Mucosa of descending colon (tissue), 3 donors: ENCODE measurements around the gene DOK6. TPM values are rescaled to one million over a fixed set of nuclear protein-coding genes. Genes with fewer than 3 reads are reported as not detected.

Source experiments
- ATAC-seq: fragments of 200-7000 bp; cut with Tn5 transposase; one replicate; pipeline ENCODE4 v1.9.1; 2020; ENCODE audit warnings: mild to moderate bottlenecking, moderate library complexity
- DNase-seq, 3 donors: peaks; one replicate each; pipeline ENCODE4 v3.0.0-alpha.2; 2020
- H3K36me3 ChIP-seq: fragments of 200-600 bp; one replicate; pipeline ENCODE4 v1.8.0; 2021; ENCODE audit warnings: low read depth, mild to moderate bottlenecking
- H3K4me1 ChIP-seq: fragments of 200-600 bp; one replicate; pipeline ENCODE4 v1.8.0; 2021; ENCODE audit warnings: low read depth, mild to moderate bottlenecking
- H3K4me3 ChIP-seq: fragments of 200-600 bp; one replicate; pipeline ENCODE4 v1.8.0; 2021; ENCODE audit warnings: mild to moderate bottlenecking
- H3K9me3 ChIP-seq: fragments of 200-600 bp; one replicate; pipeline ENCODE4 v1.8.0; 2021; ENCODE audit warnings: mild to moderate bottlenecking
- CTCF ChIP-seq: fragments of 200-600 bp; IDR thresholded peaks from one replicate; pipeline ENCODE4 v1.8.0; 2022; ENCODE audit warnings: antibody characterized with exemption, mild to moderate bottlenecking
- intact Hi-C, 2 donors: fragments of 100-400 bp; cut with DNase I in 1 of 2; cut with micrococcal nuclease in 1 of 2; formaldehyde crosslinking; loops; one replicate each; pipeline versions ENCODE4 v1.11.0 to v1.11.1; 2022; cut with DNase I, micrococcal nuclease
- total RNA-seq, 3 donors: library from RNA; stranded (reverse); fragmentation: NEBNext Ultra II Directional in 2 of 3; extraction: Animal tissue kit (Norgen Biotek cat#: 25700) in 2 of 3; gene quantifications; one replicate each; pipeline versions ENCODE4 v1.2.1 to v1.2.4, GENCODE V29; 2021 to 2023
- donor health status: DM: no; HTN: no; CAD: no; lungs with moderate emphysema.
- donor health status: DM: no; HTN: no; CAD: no.
- donor health status: DM: no; HTN: yes; CAD: no.

Gene DOK6
- total RNA-seq, 3 donors from 2014 or later = 0.12 to 2.2 (median 0.72) TPM

DNA sequence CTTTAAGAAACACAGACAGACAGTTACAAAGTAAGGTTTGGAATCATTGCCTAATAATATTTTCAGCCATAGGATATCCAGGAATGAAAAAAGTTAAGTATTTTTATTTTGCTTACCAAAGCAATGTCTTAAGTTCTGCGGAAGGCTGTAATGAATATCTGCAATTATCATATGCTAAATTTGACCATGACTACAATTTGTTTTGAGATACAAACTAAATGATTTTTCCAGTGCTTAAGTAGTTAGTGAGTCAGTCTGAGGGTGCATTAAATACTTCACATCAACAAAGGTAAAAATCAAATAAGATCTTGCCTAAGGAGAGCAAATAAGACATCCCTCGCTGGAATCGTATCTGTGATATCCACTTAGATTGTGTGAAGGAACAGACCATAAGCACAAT, 297.0 kb downstream of the DOK6 start:
- Histone ChIP-seq H3K4me3 (no peak overlapping the region), H3K9me3 (no peaks in the 10 kb centered on the region), H3K4me1 (no peaks in the 10 kb centered on the region), H3K36me3 (no peaks in the 10 kb centered on the region)
- intact Hi-C loops = no loop called here
- ATAC-seq (no peak), DNase-seq (no peak)
- TF ChIP-seq CTCF = no peak

- Histone ChIP-seq H3K4me3 (no peak overlapping the region), H3K4me1 (no peaks in the 10 kb centered on the region), H3K9me3 (no peaks in the 10 kb centered on the region), H3K36me3 (no peaks in the 10 kb centered on the region)
- intact Hi-C loops = no loop called here
- no peak for TF ChIP-seq CTCF
- no peak for DNase-seq
- ATAC-seq = no peak
These were observed 300.6 kb downstream of the DOK6 start for GRCh38 chr18:69701305-69701704.

DNA sequence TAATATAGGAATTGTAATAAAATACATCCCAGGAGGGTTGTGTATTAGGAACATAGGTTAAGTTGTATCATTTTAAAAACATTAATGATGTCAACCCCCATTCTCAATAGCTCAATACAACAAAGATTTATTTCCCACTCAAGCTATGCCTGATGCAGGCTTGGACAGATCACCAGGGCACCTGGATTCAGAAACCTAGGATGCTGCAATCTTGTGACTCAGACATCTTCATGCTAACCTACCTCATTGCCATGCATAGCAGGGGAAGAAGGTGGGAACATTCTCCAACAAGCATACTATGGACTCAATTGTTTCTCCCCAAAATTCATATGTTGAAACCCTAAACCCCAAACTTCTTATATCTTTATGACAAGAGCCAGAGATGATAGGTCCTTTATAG, 302.8 kb downstream of the DOK6 start:
- H3K9me3 ChIP-seq = no peaks in the 10 kb centered on the region
- H3K4me3 ChIP-seq = no peak overlapping the region
- no peak for TF ChIP-seq CTCF
- no peaks in the 10 kb centered on the region for H3K4me1 ChIP-seq
- DNase-seq (no peak), ATAC-seq (no peak)
- no peaks in the 10 kb centered on the region for H3K36me3 ChIP-seq
- intact Hi-C loops = no loop called here

- Histone ChIP-seq H3K4me3 (no peak overlapping the region), H3K36me3 (no peaks in the 10 kb centered on the region), H3K9me3 (no peaks in the 10 kb centered on the region), H3K4me1 (no peaks in the 10 kb centered on the region)
- intact Hi-C loops = no loop called here
- ATAC-seq (no peak), DNase-seq (no peak)
- TF ChIP-seq CTCF = no peak
These were observed 305.3 kb downstream of the DOK6 start for GRCh38 chr18:69705987-69706386.

- no peak for TF ChIP-seq CTCF
- no peak for ATAC-seq
- no peaks in the 10 kb centered on the region for H3K36me3 ChIP-seq
- DNase-seq = no peak
- H3K4me3 ChIP-seq = no peak overlapping the region
- intact Hi-C loops = no loop called here
- H3K9me3 ChIP-seq = no peaks in the 10 kb centered on the region
- no peaks in the 10 kb centered on the region for H3K4me1 ChIP-seq
These were observed 308.2 kb downstream of the DOK6 start for GRCh38 chr18:69708844-69709243.

DNA sequence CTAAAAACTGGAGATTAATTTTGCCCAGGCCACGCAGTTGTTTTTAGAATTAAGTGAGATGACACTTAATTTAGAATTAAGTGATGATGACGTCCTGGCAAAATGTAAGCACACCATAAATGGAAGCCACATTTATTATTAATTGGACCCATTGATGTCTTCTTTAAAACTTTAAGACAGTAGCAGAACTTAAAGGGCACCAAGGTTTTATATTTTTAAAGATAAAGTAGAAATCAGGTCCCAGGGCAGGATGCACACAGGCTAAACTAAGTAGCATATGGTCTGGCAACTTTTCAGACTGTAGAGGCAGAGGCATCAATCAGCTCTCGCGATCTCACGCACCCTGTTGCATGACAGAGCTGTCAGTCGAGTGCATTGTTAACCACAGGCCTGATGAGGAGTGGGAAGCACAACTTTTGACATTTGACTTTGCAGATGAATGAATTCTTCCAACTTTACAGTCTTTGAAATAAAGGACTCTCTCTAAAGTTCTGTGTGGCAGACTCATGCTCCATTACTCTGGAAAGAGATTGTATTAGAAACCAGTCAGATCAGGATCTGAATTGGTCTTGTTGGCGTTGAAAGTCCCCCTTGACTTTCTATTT, 314.6 kb downstream of the DOK6 start:
- intact Hi-C loops = no loop called here
- H3K4me1 ChIP-seq = no peaks in the 10 kb centered on the region
- H3K9me3 ChIP-seq = peaks cover 26% of the 10 kb centered on the region
- H3K36me3 ChIP-seq = no peaks in the 10 kb centered on the region
- no peak for TF ChIP-seq CTCF
- DNase-seq (no peak), ATAC-seq (no peak)
- no peak overlapping the region for H3K4me3 ChIP-seq
